ENCODE results near the gene CFAP69. TPM values are rescaled to one million over a fixed set of nuclear protein-coding genes. Genes with fewer than 3 reads are reported as not detected.
A peak's percentile ranks its signal among the peaks of the same experiment; 100 is the strongest.
"Not testable (repeated sequence)": the region's sequence is repeated elsewhere in the genome, so short reads cannot be mapped to it uniquely, and the experiment has no call there.

CFAP69 gene
- total RNA-seq, 1 experiment from 2014 or later, result 1.8 TPM

- no peak for DNase-seq (ENCODE audit: low spot score)
These were observed 92.1 kb downstream of the CFAP69 start for GRCh38 chr7:90337106-90337505.

GRCh38 chr7:90345016-90345415, 100.0 kb downstream of the CFAP69 start:
- DNase-seq (ENCODE audit: low spot score), result no peak

GRCh38 chr7:90345595-90346335, 100.8 kb downstream of the CFAP69 start:
- no peak for DNase-seq (ENCODE audit: low spot score)

- DNase-seq (ENCODE audit: low spot score), result peak; percentile 98
These were observed 101.6 kb downstream of the CFAP69 start, which contains the start of gene GTPBP10 for GRCh38 chr7:90346336-90347125. Gene GTPBP10, plus strand, starts transcription at chr7:90346716. Its CDS starts 26 bp downstream, at chr7:90346742.

GRCh38 chr7:90347759-90348158, 102.8 kb downstream of the CFAP69 start:
- DNase-seq (ENCODE audit: low spot score), result no peak

- DNase-seq (ENCODE audit: low spot score), result no peak
These were observed 104.3 kb downstream of the CFAP69 start for GRCh38 chr7:90349305-90349704.

GRCh38 chr7:90350032-90350431, 105.1 kb downstream of the CFAP69 start:
- DNase-seq (ENCODE audit: low spot score), result not testable (repeated sequence)

- no peak for DNase-seq (ENCODE audit: low spot score)
These were observed 107.0 kb downstream of the CFAP69 start for GRCh38 chr7:90351987-90352386.

Other genes with a start within 250 kb of the CFAP69 start
- 14.6 and 31.3 TPM in 2 replicates for gene STEAP1, start 90.7 kb upstream of the CFAP69 start, total RNA-seq (2014; rRNA removed; shearing (Covaris generic))
- 5.8 and 9.0 TPM in 2 replicates for gene STEAP2, start 33.4 kb upstream of the CFAP69 start, total RNA-seq (2014; rRNA removed; shearing (Covaris generic))
- gene FAM237B, start 76.1 kb downstream of the CFAP69 start, total RNA-seq (2014; rRNA removed; shearing (Covaris generic)), result not detected in 2 replicates
- gene GTPBP10, start 101.5 kb downstream of the CFAP69 start, total RNA-seq (2014; rRNA removed; shearing (Covaris generic)), result 23.1 and 28.2 TPM in 2 replicates
- 31.2 and 40.5 TPM in 2 replicates for gene CLDN12, start 158.3 kb downstream of the CFAP69 start, total RNA-seq (2014; rRNA removed; shearing (Covaris generic))
- not detected in 2 replicates for gene PTTG1IP2, start 224.5 kb downstream of the CFAP69 start, total RNA-seq (2014; rRNA removed; shearing (Covaris generic))

Data from H4 (cell line).